HG02981 (cell line): ENCODE results near the gene SLC44A2.
A peak's percentile ranks its signal among the peaks of the same experiment; 100 is the strongest.

Experiments
- ATAC-seq: cut with Tn5 transposase; IDR thresholded peaks from one replicate; pipeline ENCODE4 v1.9.1; 2021; ENCODE audit warnings: mild to moderate bottlenecking, moderate library complexity; ENCODE audit not compliant: unreplicated experiment

The SLC44A2 gene

GRCh38 chr19:10625003-10625761 lies at the start of gene SLC44A2:
TSS of gene SLC44A2 (plus strand) at chr19:10625553. CDS start at chr19:10625634, 81 bp downstream.
- ATAC-seq: no peak

DNA sequence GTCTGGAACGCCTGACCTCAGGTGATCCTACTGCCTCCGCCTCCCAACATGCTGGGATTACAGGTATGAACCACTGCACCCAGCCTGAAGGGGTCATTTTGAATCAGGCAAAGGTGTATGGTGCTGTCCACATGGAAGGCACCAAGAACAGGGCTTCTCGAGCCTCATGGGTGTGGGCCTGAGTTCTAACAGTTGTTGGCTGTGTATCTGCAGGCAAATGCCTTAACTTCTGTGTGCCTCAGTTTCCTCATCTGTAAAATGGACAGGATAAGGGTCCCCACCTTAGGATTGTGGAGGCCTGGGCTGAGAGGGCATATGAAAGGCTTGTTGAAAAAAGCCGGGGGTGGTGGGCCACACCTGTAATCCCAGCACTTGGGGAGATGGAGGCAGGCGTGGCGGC lies 47.4 kb upstream of the SLC44A2 start:
- ATAC-seq: no peak

DNA sequence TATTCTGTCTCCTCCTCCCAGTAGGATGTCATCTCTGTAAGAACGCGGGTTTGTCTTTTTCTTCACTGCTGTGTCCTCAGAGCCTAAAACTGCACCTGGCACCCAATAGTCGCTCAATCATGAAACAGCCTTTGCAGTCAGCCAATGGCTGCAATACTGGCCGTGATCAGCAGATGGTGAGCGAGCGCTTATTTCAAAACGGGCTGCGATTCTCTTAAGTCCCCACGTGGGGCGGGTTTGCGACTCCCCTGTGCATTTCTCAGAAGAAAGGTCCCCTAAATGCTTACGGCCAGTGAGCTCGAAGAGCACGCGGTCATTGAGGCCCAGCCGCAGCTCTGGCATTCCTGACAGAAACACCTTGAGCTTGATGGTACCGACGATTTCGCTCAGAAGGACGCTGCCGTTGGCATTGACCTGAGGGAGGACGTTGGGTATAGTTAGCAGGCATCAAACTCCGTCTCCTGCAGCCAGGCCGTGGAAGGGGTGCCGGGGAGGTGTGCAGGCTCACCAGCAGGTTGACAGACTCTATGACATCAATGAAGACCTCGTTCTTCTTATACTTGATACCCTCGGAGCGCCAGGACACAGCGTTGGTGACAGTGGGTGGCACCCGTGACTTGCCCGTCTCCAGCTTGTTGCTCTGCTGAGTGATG lies 44.2 kb upstream of the SLC44A2 start:
- no peak for ATAC-seq

DNA sequence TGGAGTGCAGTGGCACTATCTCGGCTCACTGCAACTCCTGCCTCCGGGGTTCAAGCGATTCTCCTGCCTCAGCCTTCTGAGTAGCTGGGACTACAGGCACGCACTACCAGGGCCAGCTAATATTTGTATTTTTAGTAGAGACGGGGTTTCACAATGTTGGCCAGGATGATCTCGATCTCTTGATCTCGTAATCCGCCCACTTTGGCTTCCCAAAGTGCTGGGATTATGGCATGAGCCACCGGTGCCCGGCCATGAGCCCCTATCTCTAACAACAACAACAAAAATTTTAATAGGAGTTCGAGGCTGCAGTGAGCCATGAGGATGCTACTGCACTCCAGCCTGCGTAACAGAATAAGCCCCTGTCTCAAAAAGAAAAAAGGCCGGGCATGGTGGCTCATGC lies 43.3 kb upstream of the SLC44A2 start:
- ATAC-seq: no peak

- no peak for ATAC-seq
Observed at GRCh38 chr19:10583036-10583776, 42.1 kb upstream of the SLC44A2 start.

GRCh38 chr19:10586396-10586795 lies 39.0 kb upstream of the SLC44A2 start:
- no peak for ATAC-seq

DNA sequence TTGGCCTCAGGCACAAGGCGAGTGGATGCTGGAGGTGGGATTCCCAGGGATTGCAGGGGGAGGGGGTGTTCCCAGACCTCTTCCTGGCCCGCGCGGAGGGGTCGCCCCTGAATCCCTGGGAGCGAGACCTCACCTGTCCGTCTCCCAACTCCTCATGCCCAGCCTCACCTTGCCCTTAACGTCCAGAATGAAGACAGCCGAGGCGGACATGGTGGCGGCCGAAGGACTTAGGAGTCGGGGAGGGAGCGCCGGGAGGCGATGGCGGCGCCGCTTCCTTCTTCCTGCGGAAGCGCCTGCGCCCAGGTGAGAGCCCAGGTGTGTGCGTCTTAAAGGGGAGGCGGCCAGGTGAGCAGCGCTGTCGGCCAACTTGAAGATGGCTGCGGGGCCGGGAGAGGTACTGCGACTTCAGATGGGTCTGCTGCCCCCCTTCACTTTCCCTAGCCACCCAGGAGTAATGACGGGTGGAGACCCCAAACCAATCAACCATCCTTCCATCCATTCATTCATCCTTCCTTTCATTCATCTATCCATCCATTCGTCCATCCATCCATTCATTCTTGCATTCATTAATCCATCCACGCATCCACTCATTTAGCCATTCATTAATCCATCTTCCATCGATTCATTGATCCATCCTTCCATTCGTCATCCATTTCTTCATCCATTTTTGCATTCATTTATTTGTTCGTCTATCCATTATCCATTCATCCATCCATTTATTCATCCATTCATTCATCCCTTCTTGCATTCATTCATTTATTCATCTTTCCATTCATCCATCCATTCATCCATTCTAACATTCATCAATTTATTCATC lies 38.1 kb upstream of the SLC44A2 start, which contains the start of gene AP1M2:
AP1M2 (minus strand) TSS at position 291 of the 817 bp plus-strand sequence; CDS start at position 210, 81 bp downstream.
- ATAC-seq: no peak

GRCh38 chr19:10587839-10588150 lies 37.6 kb upstream of the SLC44A2 start:
- ATAC-seq: no peak

DNA sequence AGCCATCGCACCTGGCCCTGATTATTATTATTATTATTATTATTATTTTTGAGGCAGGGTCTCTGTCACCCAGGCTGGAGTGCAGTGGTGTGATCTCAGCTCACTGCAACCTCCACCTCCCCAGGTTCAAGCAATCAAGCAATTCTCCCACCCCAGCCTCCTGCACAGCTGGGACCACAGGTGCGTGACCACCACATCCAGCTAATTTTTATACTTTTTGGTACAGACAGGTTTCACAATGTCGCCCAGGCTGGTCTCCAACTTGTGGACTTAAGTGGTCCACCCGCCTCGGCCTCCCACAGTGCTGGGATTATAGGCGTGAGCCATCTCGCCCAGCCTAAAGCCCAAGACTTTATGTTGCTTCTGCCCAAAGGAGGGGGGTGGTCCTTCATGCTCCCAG lies 32.2 kb upstream of the SLC44A2 start:
- ATAC-seq: no peak

DNA sequence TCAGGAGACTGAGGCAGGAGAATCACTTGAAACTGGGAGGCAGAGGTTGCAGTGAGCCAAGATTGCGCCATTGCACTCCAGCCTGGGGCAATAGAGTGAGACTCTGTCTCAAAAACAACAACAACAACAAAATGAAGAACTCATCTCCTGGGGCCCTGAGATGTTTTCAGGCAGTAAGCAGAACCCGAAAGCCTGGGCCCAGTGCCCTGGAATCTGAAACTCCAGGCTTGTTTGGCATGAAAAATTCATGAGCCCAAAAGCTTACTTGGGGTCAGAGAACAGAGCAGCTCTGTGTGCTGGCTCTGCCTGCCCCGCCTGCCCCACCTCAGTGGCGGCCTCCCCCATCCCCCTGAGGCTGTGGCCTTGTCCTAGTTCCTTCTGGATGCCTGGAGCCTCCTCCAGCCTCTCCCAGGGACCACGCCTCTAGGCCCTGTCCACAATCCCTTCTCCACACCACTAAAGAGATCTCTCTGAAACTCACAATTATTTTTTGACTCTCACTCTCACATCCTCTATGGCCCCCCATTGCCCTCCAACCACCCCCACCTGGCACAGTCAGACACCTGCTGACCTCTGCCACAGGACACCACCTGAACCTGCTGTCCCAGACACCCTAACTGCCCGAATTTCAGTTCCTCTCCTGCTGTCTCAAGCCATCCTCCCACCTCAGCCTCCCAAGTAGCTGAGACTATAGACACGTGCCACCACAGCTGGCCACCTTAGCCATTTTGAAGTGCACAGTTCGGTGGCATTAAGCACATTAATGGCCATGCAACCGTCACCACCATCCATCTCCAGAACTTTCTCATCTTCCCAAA lies 31.3 kb upstream of the SLC44A2 start:
- ATAC-seq: no peak

- no peak for ATAC-seq
Observed at GRCh38 chr19:10600149-10600548, 25.2 kb upstream of the SLC44A2 start.

GRCh38 chr19:10601999-10602329 lies 23.4 kb upstream of the SLC44A2 start:
- no peak for ATAC-seq

DNA sequence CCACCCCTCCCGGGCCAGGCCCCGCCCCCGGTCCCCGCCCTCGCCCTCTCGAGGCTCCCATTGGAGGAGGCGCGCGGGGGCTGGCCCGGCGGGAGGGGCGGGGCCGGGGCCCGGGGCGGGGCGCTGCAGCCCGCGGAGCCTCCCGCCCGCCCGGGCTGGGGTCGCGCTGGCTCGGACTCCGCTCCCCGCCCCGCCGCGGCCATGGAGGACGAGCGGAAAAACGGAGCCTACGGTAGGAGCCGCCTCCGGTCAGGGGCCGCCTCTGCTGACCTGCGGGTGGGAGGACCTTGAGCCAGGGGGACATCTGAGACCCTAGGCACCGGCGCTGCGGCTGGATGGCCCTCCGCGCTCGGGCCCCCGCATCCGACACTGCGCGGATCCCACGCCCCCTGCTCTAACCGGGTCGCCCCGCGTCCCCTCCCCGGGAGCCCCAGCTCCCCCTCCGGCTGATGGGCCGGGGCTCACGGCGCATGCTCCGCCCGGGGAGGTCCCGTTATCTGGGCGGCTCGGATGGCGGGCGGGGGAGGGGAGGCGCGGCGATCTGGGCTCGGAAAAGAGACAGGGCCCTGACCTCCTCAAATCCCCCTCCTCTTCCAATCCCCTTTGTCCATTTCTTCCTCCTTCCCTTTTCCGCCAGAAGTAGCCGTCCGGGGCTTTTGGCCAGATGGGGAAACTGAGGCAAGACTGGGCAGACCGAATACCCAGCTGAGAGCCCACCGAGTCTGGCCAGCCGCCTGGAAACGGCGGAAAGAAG lies 22.8 kb upstream of the SLC44A2 start:
- ATAC-seq: peak; percentile 46

GRCh38 chr19:10603084-10603872 lies 22.1 kb upstream of the SLC44A2 start:
- ATAC-seq: peak; percentile 38

DNA sequence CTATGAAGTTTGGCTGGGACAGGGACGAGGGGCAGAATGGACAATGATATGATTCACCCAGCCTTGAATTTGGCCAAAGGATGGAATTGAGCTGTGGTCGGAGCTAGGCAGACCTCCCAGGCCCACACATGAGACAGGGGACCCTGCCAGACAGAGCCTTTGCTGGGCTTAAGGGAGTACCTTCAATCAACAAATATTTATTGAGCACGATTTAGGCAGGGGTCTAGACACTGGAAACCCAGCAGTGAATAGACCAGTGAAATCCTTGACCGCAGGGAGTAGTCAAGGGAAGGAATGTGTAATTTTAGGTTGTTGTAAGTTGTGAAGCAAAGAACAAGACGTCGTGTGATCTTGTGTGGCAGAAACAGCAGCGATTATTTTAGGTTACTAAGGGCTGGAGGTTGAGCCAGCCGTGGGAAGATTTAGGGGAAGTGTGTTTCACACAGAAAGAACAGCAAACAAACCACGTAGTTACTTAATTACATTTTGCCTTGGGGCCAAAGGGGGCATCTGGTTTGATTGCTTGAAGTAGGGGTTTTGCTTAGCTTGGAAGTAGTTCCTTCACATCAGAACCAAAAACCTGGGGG lies 21.4 kb upstream of the SLC44A2 start:
- ATAC-seq: peak; percentile 29

DNA sequence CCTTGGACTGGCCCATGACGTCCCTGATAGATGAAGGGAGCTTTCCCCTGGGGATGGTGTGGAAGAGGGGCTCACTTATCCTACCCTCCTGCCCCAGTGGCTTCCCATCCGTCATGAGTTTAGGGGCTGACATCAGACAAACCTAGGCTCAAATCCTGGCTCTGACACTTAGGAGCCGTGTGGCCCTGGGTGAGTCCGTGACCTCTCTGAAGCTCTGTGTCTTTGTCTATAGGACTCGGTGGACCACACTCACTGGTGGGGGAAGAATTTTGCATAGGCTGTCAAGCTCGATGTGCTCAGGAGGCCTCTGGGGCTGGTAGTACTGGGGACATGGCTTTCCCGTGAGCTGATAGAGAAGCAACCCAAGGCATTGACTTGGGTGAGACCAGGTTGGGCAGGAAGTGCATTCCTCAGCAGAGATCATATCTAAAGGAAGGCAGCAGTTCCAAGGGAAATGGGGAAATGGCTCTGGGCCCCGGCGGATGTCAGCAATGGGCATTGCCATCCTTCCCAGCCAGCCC lies 20.8 kb upstream of the SLC44A2 start:
- ATAC-seq: peak; percentile 31

- no peak for ATAC-seq
Observed at GRCh38 chr19:10611907-10612306, 13.4 kb upstream of the SLC44A2 start.

GRCh38 chr19:10612499-10613119 lies 12.7 kb upstream of the SLC44A2 start:
- ATAC-seq: no peak
